ENCODE measurements around the gene ACTL7B.
"Not testable (repeated sequence)": the region's sequence is repeated elsewhere in the genome, so short reads cannot be mapped to it uniquely, and the experiment has no call there.

Gene ACTL7B, protein sequence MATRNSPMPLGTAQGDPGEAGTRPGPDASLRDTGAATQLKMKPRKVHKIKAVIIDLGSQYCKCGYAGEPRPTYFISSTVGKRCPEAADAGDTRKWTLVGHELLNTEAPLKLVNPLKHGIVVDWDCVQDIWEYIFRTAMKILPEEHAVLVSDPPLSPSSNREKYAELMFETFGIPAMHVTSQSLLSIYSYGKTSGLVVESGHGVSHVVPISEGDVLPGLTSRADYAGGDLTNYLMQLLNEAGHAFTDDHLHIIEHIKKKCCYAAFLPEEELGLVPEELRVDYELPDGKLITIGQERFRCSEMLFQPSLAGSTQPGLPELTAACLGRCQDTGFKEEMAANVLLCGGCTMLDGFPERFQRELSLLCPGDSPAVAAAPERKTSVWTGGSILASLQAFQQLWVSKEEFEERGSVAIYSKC

DNA sequence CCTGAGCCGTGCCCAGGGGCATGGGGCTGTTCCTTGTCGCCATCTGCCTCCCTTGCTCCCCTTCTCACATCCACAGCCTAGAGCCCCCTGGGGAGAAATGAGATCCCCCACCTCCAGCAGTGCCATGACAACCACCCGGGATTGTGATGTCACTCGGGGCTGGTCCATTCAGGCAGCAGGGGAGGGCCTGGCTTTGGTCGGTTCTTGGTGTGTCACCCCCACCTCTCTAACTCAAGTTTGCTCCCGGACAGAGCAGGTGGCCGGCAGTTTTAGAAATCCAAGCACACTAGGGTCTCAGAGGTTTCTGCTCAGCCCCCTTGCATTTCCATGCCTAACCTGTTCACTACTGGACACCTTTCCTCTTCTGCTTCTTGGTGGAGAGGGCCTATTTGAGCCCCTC is at the start of gene ACTL7B:
TSS of gene ACTL7B (minus strand) at position 99 of the 400 bp plus-strand sequence. CDS start at position 43, 56 bp downstream.
- no peak for DNase-seq

DNA sequence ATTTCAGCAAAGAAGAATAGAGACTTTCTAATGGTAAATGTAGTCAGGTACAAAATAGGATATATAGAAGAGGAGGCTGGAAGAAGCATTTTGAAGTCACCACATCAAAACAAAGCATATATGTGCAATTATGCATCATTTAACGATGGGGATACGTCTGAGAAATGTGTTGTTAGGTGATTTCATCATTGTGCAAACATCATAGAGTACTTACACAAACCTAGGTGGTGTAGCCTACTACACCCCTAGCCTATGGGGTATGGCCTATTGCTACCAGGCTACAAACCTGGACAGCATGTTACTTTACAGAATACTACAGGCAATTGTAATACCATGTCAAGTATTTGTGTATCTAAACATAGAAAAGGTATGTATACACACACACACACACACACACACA is 49.7 kb upstream of the ACTL7B start:
- no peak for DNase-seq

DNA sequence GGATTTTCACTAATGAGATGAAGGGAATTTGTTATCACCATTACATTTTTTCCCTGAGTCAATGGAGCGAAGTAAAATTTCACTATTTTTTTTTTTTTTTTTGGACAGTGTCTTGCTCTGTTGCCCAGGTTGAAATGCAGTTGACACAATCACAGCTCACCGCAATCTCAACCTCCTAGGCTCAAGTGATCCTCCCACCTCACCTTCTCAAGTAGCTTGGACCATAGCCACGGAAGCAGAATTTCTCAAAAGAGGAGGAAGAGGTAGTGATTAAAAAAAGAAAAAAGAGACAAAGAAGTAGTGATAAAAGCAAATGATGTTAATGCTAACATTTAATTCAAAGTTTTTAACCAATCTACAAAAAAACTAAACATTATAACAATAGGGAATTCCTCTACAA is 48.4 kb upstream of the ACTL7B start:
- no peak for DNase-seq

DNA sequence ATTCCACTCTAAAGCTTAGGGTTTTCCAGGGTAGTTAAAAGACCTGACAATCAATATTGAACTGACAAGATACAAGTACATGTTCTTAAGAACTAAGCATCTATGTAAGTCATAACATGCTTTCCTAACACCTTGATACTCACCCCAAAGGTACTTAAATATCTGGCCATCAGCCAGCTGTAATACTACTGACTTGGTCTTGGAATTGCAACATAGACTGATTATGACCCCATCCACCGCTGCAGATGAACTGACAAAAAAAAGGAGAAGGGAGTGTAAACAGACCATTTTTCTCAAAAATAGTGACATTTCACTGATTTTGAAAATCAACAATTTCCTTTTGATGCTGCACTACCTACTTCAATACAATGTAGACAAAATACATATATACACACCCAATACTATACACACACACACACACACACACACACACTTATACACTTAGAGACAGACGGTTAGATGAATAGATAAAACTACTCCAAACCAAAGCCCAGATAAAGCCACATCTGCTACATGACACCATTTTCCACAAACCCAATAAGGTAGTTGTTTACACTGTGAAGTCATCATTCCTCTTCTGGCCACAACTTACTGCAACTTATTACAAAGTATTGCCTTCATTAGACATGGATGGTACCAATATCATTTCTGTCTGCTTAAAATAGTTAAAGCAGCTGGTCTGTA is 47.8 kb upstream of the ACTL7B start:
- no peak for DNase-seq

DNA sequence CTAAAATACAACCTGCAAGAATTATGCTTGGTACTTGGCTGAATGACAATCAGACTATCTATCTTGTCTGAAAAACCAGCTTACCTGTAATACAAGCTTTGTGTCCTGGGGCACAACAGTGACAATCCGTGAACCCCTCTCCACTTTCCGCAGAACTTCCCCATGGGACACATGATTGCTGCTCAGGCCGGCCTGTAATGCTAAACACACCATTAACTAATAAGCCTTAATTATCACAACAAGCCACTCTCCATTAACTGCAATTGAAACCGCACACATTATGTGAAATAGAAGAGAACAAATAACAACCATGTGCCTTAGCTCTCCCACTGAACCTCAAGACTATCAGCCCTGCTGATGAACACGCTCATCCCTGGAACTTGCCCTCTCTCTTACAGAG is 44.4 kb upstream of the ACTL7B start:
- no peak for DNase-seq

DNA sequence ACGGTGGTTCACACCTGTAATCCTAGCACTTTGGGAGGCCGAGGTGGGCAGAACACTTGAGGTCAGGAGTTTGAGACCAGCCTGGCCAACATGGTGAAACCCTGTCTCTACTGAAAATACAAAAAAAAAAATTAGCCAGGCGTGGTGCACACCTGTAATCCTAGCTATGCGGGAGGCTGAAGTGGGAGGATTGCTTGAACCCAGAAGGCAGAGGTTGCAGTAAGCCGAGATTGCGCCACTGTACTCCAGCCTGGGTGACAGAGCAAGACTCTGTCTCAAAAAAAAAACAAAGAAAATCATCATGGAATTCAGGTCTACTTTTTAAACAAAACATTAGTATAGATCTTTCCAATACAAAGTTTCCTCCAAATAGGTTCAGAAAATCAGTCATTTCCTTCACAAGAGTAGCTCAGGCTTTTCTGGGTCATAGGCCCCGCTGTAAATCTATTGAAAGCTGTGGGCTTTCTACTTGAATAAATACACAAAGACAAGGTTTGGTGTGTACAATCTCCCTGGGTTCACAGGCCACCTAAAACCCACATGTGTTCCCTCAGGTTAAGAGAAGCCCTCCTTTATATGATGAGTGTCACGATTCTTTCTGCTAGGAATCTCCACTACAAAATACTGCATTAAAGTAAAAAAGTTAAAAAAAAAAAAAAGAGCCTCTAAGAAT is 43.4 kb upstream of the ACTL7B start:
- DNase-seq = not testable (repeated sequence)

DNA sequence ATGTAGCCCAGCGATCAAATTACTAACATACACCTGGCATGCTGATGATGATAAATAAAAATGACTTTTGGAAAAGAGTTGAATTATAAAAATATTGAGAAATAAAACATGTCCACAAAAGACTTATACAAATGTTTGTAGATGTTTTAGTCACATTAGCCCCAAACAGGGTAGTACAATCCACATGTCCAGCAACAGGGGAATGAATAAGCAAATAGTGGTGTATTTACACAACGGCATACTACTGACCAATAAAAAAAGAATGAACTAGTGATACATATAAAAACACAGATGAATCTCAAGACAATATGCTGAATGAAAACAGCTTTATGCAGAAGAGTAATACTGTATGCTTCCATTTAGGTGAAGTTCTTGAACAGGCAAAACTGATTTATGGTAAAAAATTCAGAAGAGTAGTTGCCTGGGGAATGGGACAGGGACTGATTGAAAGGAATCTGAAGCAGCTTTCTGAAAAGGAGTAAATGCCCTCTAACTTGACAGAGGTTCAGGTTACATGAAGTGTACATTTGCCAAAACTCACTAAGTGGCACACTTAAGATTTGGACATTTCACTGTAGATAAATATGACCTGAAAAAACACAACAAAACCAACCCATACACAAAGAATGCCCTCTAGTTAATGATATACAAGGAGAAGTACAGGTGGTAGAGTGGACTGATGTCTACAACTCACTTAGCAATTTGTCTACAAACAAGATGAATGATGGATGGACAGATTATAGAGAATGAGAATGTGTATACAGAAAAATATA is 41.7 kb upstream of the ACTL7B start:
- no peak for DNase-seq

DNA sequence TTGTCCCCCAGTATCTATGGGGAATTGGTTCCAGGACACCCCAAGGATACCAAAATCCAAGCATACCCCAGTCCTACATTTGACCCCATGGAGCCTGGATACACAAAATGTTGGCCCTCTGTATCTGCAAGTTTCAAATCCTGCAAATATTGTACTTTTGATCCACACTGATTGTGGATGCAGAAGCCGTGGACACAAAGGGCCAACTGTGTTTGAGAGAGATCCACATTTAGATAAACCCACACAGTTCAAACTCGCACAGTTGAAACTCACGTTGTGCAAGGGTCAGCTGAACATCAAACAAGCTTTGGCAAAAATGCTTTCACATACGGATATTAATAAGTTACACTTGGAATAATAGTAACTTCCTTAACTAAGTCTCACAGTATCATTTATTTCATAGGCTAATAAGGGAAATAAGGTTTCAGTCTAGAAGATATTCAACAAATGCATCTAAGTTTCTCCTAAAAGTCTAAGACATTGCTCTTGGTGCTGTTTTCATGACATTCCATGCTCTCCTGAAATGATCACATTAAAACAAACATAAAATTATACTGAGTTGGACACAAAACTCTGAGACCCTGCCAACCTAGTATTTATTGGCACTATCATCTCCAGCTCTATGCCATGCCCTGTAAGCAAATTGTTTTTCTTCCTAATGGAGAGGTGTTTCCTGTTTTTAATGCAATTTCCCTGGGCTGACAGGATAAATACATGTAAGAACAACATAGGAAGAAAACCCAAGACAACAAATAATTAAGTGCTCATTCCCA is 38.6 kb upstream of the ACTL7B start:
- DNase-seq = no peak

DNA sequence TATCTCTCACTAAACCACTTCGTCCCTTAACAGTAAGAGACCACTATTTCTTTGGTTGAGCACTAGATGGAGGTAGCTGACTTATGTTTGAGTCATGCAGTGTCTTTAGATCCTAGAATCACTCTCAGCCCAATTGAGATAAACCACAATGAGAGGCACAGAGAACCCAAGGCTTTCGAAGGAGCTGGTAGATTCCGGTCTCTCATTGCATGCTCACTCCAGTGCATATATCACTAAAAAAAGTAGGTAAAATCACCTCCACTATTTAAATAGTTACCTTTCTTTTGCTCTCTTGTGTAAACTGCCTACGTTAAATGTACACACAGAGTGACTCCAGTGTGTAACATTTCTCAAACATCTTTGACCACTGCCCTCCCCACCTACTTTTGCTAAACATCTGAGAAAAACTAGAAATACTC is 33.9 kb upstream of the ACTL7B start:
- no peak for DNase-seq

DNA sequence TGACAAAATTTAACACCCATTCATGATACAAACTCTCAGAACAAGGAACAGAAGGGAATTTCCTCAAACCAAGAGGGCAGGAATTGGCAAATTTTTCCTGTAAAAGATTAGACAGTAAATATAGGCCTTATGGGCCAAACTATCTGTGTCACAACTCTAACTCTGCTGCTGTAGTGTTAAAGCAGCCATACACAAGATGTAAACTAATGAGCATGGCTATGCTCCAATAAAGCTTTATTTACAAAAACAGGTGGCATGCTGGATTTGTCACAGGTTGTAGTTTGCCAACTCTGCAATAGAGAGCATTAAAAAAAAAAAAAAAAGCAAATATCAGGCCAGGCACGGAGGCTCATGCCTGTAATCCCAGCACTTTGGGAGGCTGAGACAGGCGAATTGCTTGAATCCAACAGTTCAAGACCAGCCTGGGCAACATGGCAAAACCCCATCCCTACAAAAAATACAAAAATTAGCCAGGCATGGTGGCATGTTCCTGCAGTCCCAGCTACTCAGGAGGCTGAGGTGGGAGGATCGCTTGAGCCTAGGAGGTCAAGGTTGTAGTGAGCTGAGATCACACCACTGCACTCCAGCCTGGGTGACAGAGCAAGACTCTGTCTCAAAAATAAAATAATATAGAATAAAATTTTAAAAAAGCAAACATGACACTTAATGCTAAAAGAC is 30.9 kb upstream of the ACTL7B start:
- DNase-seq = not testable (repeated sequence)

DNA sequence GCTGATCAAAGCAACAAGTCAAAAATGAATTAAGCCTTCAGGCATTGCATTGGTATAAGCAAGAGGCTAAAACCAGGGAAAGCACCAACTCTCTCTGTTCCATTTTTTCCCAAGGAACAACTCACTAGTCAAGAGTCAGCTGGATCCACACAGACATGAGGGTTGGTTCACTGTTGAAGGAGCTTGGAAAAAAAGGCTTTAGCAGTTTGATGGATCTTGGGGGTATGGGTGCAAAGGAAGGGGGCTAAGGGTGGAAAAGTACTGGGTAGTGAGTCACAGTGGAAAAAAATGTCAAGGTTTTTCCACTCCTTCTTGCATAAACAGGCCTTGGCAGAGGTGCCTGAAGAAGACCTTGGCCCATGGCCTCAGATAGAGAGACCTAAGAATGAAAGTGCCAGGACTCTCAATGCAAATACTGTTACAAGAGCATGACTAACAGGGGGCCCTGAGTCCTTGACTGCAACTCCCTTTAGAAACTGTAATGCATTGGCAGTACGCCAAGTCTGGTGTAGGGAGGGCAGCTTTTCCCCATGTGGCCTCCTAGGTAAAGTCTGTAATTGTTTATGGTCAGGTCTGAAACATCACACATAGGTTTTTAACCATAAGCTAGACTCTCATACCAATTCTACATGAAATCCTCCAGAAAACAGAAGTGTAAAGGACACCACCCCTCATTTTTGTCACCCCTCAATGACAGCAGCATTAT is 30.0 kb upstream of the ACTL7B start:
- no peak for DNase-seq

DNA sequence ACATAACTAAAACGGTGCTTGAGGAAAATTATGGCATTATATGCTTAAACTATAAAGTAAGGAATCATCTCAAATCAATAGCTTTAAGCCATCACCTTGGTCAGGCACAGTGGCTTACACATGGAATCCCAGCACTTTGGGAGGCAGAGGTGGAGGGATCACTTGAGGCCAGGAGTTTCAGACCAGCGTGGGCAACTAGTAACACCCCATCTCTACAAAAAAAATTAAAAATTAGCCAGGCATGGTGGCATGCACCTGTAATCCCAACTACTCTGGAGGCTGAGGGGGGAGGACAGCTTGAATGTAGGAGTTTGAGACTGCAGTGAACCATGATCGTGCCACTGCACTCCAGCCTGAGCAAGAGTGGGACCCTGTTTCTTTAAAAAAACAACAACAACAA is 28.9 kb upstream of the ACTL7B start:
- no peak for DNase-seq

DNA sequence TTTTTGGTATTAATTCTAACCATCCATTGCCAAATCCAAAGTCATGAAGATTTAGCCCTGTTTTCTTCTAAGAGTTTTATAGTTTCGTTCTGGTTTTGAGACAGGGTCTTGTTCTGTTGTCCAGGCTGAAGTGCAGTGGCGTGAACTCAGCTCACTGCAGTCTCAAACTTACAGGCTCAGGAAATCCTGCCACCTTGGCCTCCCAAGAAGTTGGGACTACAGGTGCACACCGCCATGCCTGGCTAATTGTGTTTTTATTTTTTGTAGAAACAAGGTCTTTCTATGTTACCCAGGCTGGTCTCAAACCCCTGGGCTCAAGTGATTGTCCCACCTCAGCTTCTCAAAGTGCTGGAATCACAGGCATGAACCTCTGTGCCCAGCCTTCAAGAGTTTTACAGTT is 27.3 kb upstream of the ACTL7B start:
- no peak for DNase-seq

DNA sequence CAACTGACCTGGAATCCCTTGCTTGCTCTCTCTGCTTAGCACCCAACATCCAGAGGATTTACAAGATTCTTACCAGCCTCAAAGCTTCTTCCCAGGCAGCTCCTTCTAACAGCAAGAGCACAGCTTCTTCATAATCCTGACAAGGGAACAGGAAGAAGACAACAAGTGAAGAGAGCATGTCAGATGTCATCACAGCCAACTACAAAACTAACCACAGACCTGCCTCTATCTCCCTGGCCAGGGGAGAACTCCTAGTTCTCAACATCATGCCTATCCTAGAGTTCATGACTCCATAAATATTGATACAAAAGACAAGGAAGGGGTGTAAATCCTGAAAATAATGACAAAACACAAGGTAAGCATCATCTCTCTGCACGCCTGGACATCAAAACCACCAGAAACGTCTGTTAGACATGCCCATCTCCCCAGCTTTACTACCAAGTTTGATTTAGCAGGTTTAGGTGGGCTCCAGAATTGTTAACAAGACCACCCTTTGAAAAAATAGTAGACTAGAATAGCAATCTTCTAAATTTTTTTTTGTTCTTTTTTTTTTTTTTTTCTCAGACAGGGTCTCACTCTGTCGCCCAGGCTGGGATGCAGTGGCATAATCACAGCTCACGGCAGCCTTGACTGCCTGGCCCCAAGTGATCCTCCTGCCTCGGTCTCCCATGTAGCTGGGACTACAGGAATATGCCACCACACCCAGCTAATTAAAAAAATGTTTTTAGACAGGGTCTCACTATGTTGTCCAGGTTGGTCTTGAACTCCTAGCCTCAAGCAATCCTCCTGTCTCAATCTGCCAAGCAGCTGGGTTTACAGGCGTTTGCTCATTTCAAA is 26.5 kb upstream of the ACTL7B start:
- DNase-seq = no peak

DNA sequence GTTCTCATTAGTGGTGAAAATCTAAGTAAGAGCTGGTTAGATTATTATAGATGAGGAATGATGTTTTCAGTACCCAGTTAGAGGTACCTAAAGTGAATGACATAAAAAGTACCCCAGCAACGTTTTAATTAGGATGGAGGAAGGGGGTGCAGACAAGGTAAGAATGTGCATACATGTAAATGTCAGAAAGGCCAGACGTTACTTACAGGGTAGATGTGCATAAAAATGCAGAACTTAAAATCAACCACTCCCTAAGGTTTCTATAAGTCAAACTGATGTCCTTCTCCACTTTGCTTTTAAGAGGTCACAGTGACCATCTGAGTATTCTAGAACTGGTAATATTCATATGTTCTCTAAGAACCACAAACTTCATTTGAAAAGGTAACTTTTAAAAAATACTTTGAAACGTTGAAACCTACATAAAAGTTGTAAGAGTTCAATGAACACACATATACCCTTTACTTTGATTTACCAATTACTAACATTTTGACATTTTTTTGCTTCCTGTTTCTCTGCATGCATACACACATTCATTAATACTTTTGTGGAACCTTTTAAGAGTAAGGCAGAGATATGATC is 25.0 kb upstream of the ACTL7B start:
- DNase-seq = no peak

DNA sequence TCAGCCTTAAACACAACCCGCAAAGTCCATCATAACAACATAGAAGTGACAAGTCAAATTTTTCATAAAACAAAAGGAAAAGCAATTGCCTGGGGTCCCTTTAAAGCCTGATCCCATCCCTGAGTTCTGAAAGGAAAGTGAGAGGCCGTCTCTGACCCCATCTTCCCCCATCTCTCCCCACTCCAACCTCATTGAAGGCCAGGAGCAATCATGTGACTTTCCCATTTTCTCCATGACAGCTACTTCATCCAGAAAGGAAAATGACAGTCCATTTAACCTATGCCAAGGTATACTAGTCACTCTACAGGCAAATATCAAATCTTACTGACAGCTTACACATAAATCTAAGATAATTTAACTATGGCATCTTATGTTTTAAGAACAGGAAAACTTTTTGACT is 21.7 kb upstream of the ACTL7B start:
- DNase-seq = no peak

DNA sequence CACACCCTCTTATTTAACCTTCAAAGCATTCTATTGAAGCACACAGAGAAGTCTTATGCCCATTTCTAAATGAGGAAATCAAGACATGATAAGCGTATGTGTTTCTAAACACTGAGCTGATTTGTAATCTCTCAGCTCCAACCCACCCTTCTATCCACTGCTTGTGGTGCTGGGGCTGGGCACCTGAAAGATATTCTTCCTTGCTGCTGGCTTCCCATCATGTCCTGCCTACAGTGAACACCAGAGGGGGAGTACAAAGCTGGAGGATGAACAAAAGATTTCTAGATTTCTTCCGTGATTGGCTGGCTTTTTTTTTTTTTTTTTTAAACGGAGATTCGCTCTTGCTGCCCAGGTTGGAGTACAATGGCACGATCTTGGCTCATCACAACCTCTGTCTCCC is 20.6 kb upstream of the ACTL7B start:
- DNase-seq = no peak

DNA sequence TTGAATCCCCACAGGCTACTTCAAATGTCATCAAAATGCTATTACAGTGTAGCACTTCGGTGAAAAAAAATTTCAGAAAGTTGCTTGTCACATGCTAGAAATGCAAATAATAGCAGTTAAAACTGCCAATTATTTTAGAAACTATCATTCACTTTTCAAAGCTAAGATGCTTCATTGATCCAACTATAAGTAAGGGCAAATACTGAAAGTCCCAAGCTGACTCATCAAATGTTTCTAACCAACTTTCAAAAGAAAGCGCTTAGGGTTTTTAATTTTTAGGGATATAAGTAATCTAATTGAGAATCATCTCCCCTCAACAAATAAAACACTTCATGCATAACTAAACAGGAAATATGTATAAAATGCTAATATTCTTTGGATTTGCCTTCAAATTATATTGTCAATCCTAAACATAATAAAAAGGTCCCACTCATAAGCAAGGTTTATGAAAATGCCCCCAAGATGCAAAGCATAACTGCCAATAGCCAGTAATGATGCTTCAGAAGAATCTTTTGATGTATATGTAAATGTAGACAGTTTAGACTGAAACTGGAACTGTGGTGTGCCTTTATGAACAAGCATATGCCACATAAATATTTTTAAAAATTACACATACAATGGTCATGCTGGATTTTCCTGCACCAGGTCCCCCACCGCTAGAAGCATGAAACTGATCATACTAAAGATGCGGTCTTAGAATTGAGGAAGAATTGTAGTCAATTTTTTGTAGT is 18.4 kb upstream of the ACTL7B start:
- no peak for DNase-seq

All from femur (tissue), 1 donor.